Lung (tissue), 13 donors: ENCODE measurements around the gene MTO1. TPM values are rescaled to one million over a fixed set of nuclear protein-coding genes. Genes with fewer than 3 reads are reported as not detected.

Source experiments
- ATAC-seq: fragments of 200-7000 bp; cut with Tn5 transposase; one replicate; pipeline ENCODE4 v1.9.1; 2020; ENCODE audit warnings: moderate number of reproducible peaks; ENCODE audit not compliant: insufficient read depth, low FRiP score
- DNase-seq, 3 donors: peaks; one replicate each; pipeline ENCODE4 v3.0.0-alpha.2; 2013 to 2017
- H3K27ac ChIP-seq, 2 donors: one replicate each; pipeline ENCODE4 v1.5.1; 2013; ENCODE audit warnings: mild to moderate bottlenecking in 2 of 2, moderate library complexity in 2 of 2, control low read depth in 1 of 2, inconsistent platforms in 1 of 2, low read depth in 1 of 2, low read length in 1 of 2
- H3K27me3 ChIP-seq, 3 donors: one replicate each; pipeline ENCODE4 v1.5.1; 2013; ENCODE audit warnings: low read length in 2 of 3; ENCODE audit not compliant: control insufficient read depth in 3 of 3, insufficient read depth in 3 of 3
- H3K36me3 ChIP-seq, 4 donors: one replicate each; pipeline ENCODE4 v1.5.1; 2013; ENCODE audit warnings: low read length in 4 of 4, mild to moderate bottlenecking in 1 of 4, moderate library complexity in 1 of 4; ENCODE audit not compliant: control insufficient read depth in 4 of 4, insufficient read depth in 4 of 4
- H3K4me1 ChIP-seq, 5 donors: one replicate each; pipeline ENCODE4 v1.5.1; 2013; ENCODE audit warnings: low read length in 5 of 5, mild to moderate bottlenecking in 2 of 5, moderate library complexity in 1 of 5; ENCODE audit not compliant: control insufficient read depth in 5 of 5, insufficient read depth in 5 of 5
- H3K4me3 ChIP-seq: one replicate; pipeline ENCODE4 v1.5.1; 2013; ENCODE audit warnings: mild to moderate bottlenecking, control low read depth, moderate library complexity
- H3K9ac ChIP-seq, 2 donors: one replicate each; pipeline ENCODE4 v1.5.1; 2013; ENCODE audit warnings: low read length in 2 of 2, control low read depth in 1 of 2; ENCODE audit not compliant: insufficient read depth in 1 of 2
- H3K9me3 ChIP-seq, 4 donors: one replicate each; pipeline ENCODE4 v1.5.1; 2013; ENCODE audit warnings: low read length in 3 of 4, mild to moderate bottlenecking in 1 of 4, moderate library complexity in 1 of 4; ENCODE audit not compliant: control insufficient read depth in 4 of 4, insufficient read depth in 3 of 4
- WGBS, 2 donors: extraction: QIAGEN DNeasy Blood & Tissue Kit; methylation state at CpG; one replicate each; pipeline ENCODE4 v1.1.7; 2013; 5-methylcytosine and 5-hydroxymethylcytosine counted together
- polyA plus RNA-seq, 2 donors: library from polyadenylated mRNA; stranded (reverse); fragments of 200-250 nt; gene quantifications; one replicate each; pipeline ENCODE4 v1.2.1, GENCODE V29; 2013
- small RNA-seq: library from RNA; depleted of rRNA; stranded (forward); fragments of <200 nt; gene quantifications from one replicate; pipeline ENCODE3, GENCODE V24; 2014; ENCODE audit warnings: low replicate concordance
- total RNA-seq, 2 donors: library from RNA; depleted of rRNA in 1 of 2; stranded (reverse); fragments of >200 nt in 1 of 2; gene quantifications; one replicate each; pipeline ENCODE4 v1.2.1, GENCODE V29; 2014 to 2021
- TF ChIP-seq, protein P1 (sequence below): IDR thresholded peaks from 2 replicates; pipeline ENCODE4 v1.5.1; 2012; ENCODE audit warnings: mild to moderate bottlenecking; ENCODE audit errors: control extremely low read depth, extremely low read depth
- donor health status: control.
- donor health status: control.
- donor health status: Bipolar disorder and iron deficiency.
- donor health status: healthy.
- donor health status: DM: yes; HTN: yes; CAD: no.

The MTO1 gene
- total and polyA plus RNA-seq, 4 donors, result 11.1 to 23.6 (median 14.5) TPM

DNA sequence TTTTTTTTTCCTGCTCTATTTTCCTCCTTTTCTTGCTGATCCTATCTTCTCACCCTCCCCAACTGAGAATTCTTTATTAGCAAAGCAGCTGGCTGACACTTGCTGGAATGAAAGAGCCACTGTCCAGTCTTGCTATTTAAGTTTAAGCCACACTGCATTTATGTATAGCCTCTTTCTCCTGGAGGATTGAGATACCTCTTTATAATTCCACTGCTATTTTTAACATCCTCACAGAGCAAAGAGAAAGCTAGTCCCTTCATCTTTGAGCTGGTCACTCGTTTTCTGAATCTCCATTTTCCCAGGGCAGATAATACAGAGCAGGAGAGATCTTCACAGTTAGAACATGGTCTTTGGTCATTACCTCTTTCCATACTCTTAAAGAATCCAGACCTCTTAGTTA is 95.3 kb downstream of the MTO1 start:
- TF ChIP-seq, protein P1, sequence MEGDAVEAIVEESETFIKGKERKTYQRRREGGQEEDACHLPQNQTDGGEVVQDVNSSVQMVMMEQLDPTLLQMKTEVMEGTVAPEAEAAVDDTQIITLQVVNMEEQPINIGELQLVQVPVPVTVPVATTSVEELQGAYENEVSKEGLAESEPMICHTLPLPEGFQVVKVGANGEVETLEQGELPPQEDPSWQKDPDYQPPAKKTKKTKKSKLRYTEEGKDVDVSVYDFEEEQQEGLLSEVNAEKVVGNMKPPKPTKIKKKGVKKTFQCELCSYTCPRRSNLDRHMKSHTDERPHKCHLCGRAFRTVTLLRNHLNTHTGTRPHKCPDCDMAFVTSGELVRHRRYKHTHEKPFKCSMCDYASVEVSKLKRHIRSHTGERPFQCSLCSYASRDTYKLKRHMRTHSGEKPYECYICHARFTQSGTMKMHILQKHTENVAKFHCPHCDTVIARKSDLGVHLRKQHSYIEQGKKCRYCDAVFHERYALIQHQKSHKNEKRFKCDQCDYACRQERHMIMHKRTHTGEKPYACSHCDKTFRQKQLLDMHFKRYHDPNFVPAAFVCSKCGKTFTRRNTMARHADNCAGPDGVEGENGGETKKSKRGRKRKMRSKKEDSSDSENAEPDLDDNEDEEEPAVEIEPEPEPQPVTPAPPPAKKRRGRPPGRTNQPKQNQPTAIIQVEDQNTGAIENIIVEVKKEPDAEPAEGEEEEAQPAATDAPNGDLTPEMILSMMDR, result no peak
- Histone ChIP-seq H3K27ac (no peak overlapping the region), H3K4me1 (peaks cover 0 to 2% (median 0%) of the 10 kb centered on the region in 5 donors), H3K9ac (no peak overlapping the region), H3K9me3 (no peaks in the 10 kb centered on the region), H3K27me3 (no peaks in the 10 kb centered on the region), H3K36me3 (no peaks in the 10 kb centered on the region), H3K4me3 (no peak overlapping the region)
- ATAC-seq (no peak), DNase-seq (no peak)
- WGBS, 2 donors, result 66 to 88% methylated on average over 1 of the region's 1 CpG

Small RNA genes within 50 kb of the gene (small RNA-seq; reads per million reads assigned to genes)
- gene AL603910.2 (not detected), gene RN7SL827P (not detected), gene RNU6-975P (not detected)

Other genes with a start within 250 kb of the MTO1 start
- not detected for gene KHDC1L, start 236.2 kb upstream of the MTO1 start, total RNA-seq
- under 1 TPM in 1 of 2 donors, not detected in 1; 0.31 TPM for gene KHDC1L, start 236.2 kb upstream of the MTO1 start, polyA plus RNA-seq
- 1 to 10 TPM; 3.0 to 3.5 TPM for gene KHDC1, start 198.5 kb upstream of the MTO1 start, total RNA-seq
- gene KHDC1, start 198.5 kb upstream of the MTO1 start, polyA plus RNA-seq, result 1 to 10 TPM; 1.3 to 1.9 TPM
- not detected for gene DPPA5, start 107.5 kb upstream of the MTO1 start, total RNA-seq
- not detected for gene DPPA5, start 107.5 kb upstream of the MTO1 start, polyA plus RNA-seq
- not detected for gene KHDC3L, start 99.1 kb upstream of the MTO1 start, total RNA-seq
- gene KHDC3L, start 99.1 kb upstream of the MTO1 start, polyA plus RNA-seq, result not detected
- gene OOEP, start 91.8 kb upstream of the MTO1 start, total RNA-seq, result under 1 TPM in 1 of 2 donors, not detected in 1; 0.98 TPM
- gene OOEP, start 91.8 kb upstream of the MTO1 start, polyA plus RNA-seq, result under 1 TPM; 0.16 to 0.37 TPM
- 1 to 10 TPM in 1 of 2 donors, under 1 TPM in 1; 0.14 to 3.0 TPM for gene DDX43, start 66.9 kb upstream of the MTO1 start, total RNA-seq
- gene DDX43, start 66.9 kb upstream of the MTO1 start, polyA plus RNA-seq, result 1 to 10 TPM in 1 of 2 donors, under 1 TPM in 1; 0.81 to 1.0 TPM
- gene CGAS, start 9.4 kb upstream of the MTO1 start, total RNA-seq, result 10 to 100 TPM in 1 of 2 donors, 1 to 10 TPM in 1; 8.9 to 14.0 TPM
- gene CGAS, start 9.4 kb upstream of the MTO1 start, polyA plus RNA-seq, result 1 to 10 TPM; 2.1 to 6.6 TPM
- over 10,000 TPM in 1 of 2 donors, 1,000 to 10,000 TPM in 1; 7,767 to 13,654 TPM for gene EEF1A1, start 59.3 kb downstream of the MTO1 start, total RNA-seq
- 1,000 to 10,000 TPM; 8,131 to 8,262 TPM for gene EEF1A1, start 59.3 kb downstream of the MTO1 start, polyA plus RNA-seq
- 10 to 100 TPM; 19.2 to 19.9 TPM for gene SLC17A5, start 192.3 kb downstream of the MTO1 start, total RNA-seq
- gene SLC17A5, start 192.3 kb downstream of the MTO1 start, polyA plus RNA-seq, result 10 to 100 TPM in 1 of 2 donors, 1 to 10 TPM in 1; 5.5 to 17.0 TPM
- 10 to 100 TPM; 21.2 to 48.5 TPM for gene CD109, start 234.5 kb downstream of the MTO1 start, total RNA-seq
- gene CD109, start 234.5 kb downstream of the MTO1 start, polyA plus RNA-seq, result 1 to 10 TPM; 2.1 to 2.3 TPM